Activated CD8-positive, alpha-beta memory T cell treated with anti-CD3 and anti-CD28 coated beads, Interleukin-2, amount 50 U/mL, for 1 hour (primary cell): ENCODE data around the gene POLN.
"Not testable (repeated sequence)": the region's sequence is repeated elsewhere in the genome, so short reads cannot be mapped to it uniquely, and the experiment has no call there.

Experiments used
- DNase-seq: peaks from one replicate; pipeline ENCODE4 v3.0.0-alpha.2; 2020; ENCODE audit errors: extremely low read depth

POLN gene

GRCh38 chr4:2220016-2220630 is 21.8 kb downstream of the POLN start:
- DNase-seq: peak; percentile 57

- DNase-seq: no peak
Observed at GRCh38 chr4:2219233-2219760, 22.6 kb downstream of the POLN start.

- DNase-seq: no peak
Observed at GRCh38 chr4:2218436-2218835, 23.5 kb downstream of the POLN start.

GRCh38 chr4:2217726-2218125 is 24.2 kb downstream of the POLN start:
- no peak for DNase-seq

- DNase-seq: no peak
Observed at GRCh38 chr4:2212831-2213230, 29.1 kb downstream of the POLN start.

- DNase-seq: not testable (repeated sequence)
Observed at GRCh38 chr4:2202789-2203188, 39.1 kb downstream of the POLN start.

- no peak for DNase-seq
Observed at GRCh38 chr4:2194496-2194895, 47.4 kb downstream of the POLN start.

GRCh38 chr4:2193326-2193725 is 48.6 kb downstream of the POLN start:
- no peak for DNase-seq

- DNase-seq: no peak
Observed at GRCh38 chr4:2186865-2187172, 55.1 kb downstream of the POLN start.

GRCh38 chr4:2186133-2186864 is 55.6 kb downstream of the POLN start:
- DNase-seq: no peak

GRCh38 chr4:2183394-2183793 is 58.5 kb downstream of the POLN start:
- no peak for DNase-seq

GRCh38 chr4:2182994-2183393 is 58.9 kb downstream of the POLN start:
- no peak for DNase-seq

GRCh38 chr4:2180410-2180809 is 61.5 kb downstream of the POLN start:
- no peak for DNase-seq

- no peak for DNase-seq
Observed at GRCh38 chr4:2179717-2180116, 62.2 kb downstream of the POLN start.

GRCh38 chr4:2178986-2179385 is 62.9 kb downstream of the POLN start:
- no peak for DNase-seq

- DNase-seq: no peak
Observed at GRCh38 chr4:2177443-2178093, 64.4 kb downstream of the POLN start.

- no peak for DNase-seq
Observed at GRCh38 chr4:2175990-2176698, 65.8 kb downstream of the POLN start.

- DNase-seq: no peak
Observed at GRCh38 chr4:2174061-2174460, 67.9 kb downstream of the POLN start.

GRCh38 chr4:2172627-2173231 is 69.2 kb downstream of the POLN start:
- DNase-seq: no peak

GRCh38 chr4:2172161-2172560 is 69.8 kb downstream of the POLN start:
- no peak for DNase-seq

- no peak for DNase-seq
Observed at GRCh38 chr4:2168469-2169319, 73.2 kb downstream of the POLN start.
